ENCODE results near the gene CCSER1.

DNA sequence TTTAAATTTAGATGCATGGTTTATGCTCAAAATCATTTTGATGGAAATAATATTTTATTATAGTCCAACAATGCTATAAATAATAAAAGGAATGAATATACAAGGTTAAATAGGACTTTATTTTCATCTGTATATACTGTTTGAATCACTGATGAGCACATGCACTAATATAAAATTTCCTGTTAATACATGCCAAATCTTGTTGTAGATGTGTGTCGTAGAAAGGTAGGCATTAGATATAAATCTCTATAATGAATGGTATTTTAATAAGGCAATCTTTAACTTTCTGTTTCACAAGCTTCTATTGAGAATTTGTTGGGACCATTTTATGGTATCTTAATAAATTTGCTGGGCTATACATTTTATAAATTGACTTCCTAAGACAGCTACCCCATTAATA is 868.8 kb downstream of the CCSER1 start:
- no peak for TF ChIP-seq EZH2 (IDR thresholded peaks at IDR 0.05; ENCODE audit: low read length, missing control alignments)
- TF ChIP-seq, protein P1, sequence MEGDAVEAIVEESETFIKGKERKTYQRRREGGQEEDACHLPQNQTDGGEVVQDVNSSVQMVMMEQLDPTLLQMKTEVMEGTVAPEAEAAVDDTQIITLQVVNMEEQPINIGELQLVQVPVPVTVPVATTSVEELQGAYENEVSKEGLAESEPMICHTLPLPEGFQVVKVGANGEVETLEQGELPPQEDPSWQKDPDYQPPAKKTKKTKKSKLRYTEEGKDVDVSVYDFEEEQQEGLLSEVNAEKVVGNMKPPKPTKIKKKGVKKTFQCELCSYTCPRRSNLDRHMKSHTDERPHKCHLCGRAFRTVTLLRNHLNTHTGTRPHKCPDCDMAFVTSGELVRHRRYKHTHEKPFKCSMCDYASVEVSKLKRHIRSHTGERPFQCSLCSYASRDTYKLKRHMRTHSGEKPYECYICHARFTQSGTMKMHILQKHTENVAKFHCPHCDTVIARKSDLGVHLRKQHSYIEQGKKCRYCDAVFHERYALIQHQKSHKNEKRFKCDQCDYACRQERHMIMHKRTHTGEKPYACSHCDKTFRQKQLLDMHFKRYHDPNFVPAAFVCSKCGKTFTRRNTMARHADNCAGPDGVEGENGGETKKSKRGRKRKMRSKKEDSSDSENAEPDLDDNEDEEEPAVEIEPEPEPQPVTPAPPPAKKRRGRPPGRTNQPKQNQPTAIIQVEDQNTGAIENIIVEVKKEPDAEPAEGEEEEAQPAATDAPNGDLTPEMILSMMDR (conservative IDR thresholded peaks at IDR 0.05 in 1 of 2, IDR thresholded peaks at IDR 0.05 in 1 of 2; ENCODE audit: low read depth in 1 of 2, low read length in 2 of 2): no peak

All from fibroblast of lung (primary cell).